ENCODE results near the gene ADCY6.

- TF ChIP-seq EZH2 (IDR thresholded peaks at IDR 0.05; ENCODE audit: low read depth): no peak
- TF ChIP-seq, protein P1, sequence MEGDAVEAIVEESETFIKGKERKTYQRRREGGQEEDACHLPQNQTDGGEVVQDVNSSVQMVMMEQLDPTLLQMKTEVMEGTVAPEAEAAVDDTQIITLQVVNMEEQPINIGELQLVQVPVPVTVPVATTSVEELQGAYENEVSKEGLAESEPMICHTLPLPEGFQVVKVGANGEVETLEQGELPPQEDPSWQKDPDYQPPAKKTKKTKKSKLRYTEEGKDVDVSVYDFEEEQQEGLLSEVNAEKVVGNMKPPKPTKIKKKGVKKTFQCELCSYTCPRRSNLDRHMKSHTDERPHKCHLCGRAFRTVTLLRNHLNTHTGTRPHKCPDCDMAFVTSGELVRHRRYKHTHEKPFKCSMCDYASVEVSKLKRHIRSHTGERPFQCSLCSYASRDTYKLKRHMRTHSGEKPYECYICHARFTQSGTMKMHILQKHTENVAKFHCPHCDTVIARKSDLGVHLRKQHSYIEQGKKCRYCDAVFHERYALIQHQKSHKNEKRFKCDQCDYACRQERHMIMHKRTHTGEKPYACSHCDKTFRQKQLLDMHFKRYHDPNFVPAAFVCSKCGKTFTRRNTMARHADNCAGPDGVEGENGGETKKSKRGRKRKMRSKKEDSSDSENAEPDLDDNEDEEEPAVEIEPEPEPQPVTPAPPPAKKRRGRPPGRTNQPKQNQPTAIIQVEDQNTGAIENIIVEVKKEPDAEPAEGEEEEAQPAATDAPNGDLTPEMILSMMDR (conservative IDR thresholded peaks at IDR 0.05): no peak
These were observed 7.0 kb downstream of the ADCY6 start for GRCh38 chr12:48781750-48782456.
